Natural killer cell (primary cell): ENCODE measurements around the gene SELENOO. TPM values are rescaled to one million over a fixed set of nuclear protein-coding genes. Genes with fewer than 3 reads are reported as not detected.

Experiments
- ATAC-seq, 3 donors: fragments of 150-1000 bp in 2 of 3; fragments of 200-7000 bp in 1 of 3; cut with Tn5 transposase; 1 replicate in 1 of 3; 2 replicates in 2 of 3; pipeline ENCODE4 v1.10.0; 2021; ENCODE audit warnings: mild to moderate bottlenecking in 2 of 3, moderate library complexity in 2 of 3
- DNase-seq, 2 donors: peaks; one replicate each; pipeline versions ENCODE4 v3.0.0 to v3.0.0-alpha.2; 2013 to 2021; ENCODE audit warnings: mixed read lengths in 1 of 2
- H3K27ac ChIP-seq: one replicate; pipeline ENCODE4 v1.5.1; 2013; ENCODE audit warnings: mild to moderate bottlenecking, low read length
- H3K27me3 ChIP-seq: one replicate; pipeline ENCODE4 v1.6.1; 2013; ENCODE audit warnings: low read length; ENCODE audit not compliant: control insufficient read depth, insufficient read depth
- H3K36me3 ChIP-seq: one replicate; pipeline ENCODE4 v1.6.1; 2013; ENCODE audit warnings: low read length; ENCODE audit not compliant: control insufficient read depth, insufficient read depth
- H3K4me1 ChIP-seq: one replicate; pipeline ENCODE4 v1.6.1; 2013; ENCODE audit warnings: low read length; ENCODE audit not compliant: control insufficient read depth, insufficient read depth
- H3K4me3 ChIP-seq: one replicate; pipeline ENCODE4 v1.5.1; 2013; ENCODE audit warnings: low read length
- H3K9me3 ChIP-seq: one replicate; pipeline ENCODE4 v1.6.1; 2013; ENCODE audit warnings: low read length; ENCODE audit not compliant: control insufficient read depth, insufficient read depth
- H3K27ac Mint-ChIP-seq, 2 donors: one replicate each; pipeline ENCODE4 v1.8.0; 2022; ENCODE audit warnings: mild to moderate bottlenecking in 2 of 2, mixed read lengths in 2 of 2, moderate library complexity in 1 of 2
- H3K27me3 Mint-ChIP-seq, 2 donors: one replicate each; pipeline ENCODE4 v1.8.0; 2022; ENCODE audit warnings: low read depth in 2 of 2, mixed read lengths in 2 of 2
- H3K36me3 Mint-ChIP-seq: one replicate; pipeline ENCODE4 v1.8.0; 2022; ENCODE audit warnings: mixed read lengths
- H3K4me1 Mint-ChIP-seq, 2 donors: one replicate each; pipeline ENCODE4 v1.8.0; 2022; ENCODE audit warnings: mixed read lengths in 2 of 2
- H3K4me3 Mint-ChIP-seq: one replicate; pipeline ENCODE4 v1.8.0; 2022; ENCODE audit warnings: mild to moderate bottlenecking, moderate library complexity, mixed read lengths
- H3K9me3 Mint-ChIP-seq, 2 donors: one replicate each; pipeline ENCODE4 v1.8.0; 2022; ENCODE audit warnings: mixed read lengths in 2 of 2
- WGBS: methylation state at CpG from one replicate; pipeline ENCODE4 v1.1.7; 2013; ENCODE audit warnings: missing lambda C conversion rate; ENCODE audit not compliant: insufficient coverage; 5-methylcytosine and 5-hydroxymethylcytosine counted together
- intact Hi-C: fragments of 100-400 bp; cut with micrococcal nuclease; formaldehyde crosslinking; loops from one replicate; pipeline ENCODE4 v1.14.2; 2022
- total RNA-seq, 4 donors: library from RNA; stranded (reverse); fragments of 120-200 nt in 1 of 4; gene quantifications; one replicate each; pipeline versions ENCODE4 v1.2.3 to v1.2.4, GENCODE V29; 2013 to 2022
- TF ChIP-seq, protein P1 (sequence below): fragments of 200-600 bp; IDR thresholded peaks from one replicate; pipeline ENCODE4 v1.8.0; 2022; ENCODE audit warnings: antibody characterized with exemption

The SELENOO gene
- total RNA-seq, 3 donors from 2014 or later (not counting 1 experiment from before 2014, with no cell fraction given), result 37.3 to 45.2 (median 37.6) TPM

DNA sequence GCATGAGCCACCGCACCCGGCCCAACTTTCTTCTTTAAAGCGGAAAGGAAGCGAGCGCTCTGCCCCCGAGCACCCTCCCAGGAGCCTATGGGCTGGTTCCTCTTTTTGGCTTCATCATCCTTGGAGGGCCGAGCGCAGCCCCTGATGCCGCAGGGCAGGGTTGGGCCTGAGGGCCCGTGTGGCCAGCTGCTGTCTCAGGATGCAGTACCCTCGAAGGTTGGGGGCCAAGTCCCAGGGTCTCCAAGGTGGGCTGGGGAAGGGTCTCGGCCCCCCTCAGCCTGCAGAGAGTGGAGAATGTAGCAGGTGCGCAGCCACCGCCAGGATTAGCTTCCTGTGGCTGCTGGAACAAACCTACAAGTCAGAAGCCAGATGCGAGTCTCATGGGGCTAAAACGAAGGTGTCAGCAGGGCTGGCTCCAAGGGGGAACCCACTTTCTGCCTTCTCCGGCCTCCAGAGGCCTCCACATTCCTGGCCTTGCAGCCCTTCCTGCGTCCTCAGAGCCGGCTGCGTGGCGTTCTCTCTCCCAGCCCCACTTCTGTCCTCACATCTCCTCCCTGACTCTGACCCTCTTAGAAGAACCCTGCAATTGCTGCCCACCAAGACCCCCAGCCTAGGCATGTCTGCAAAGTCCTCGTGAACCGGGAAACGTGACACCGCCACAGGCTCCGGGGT, 27.4 kb upstream of the SELENOO start:
- Histone ChIP-seq H3K27ac (no peak overlapping the region), H3K4me1 (peaks cover 5% of the 10 kb centered on the region), H3K36me3 (no peaks in the 10 kb centered on the region), H3K27me3 (peaks cover 17% of the 10 kb centered on the region), H3K9me3 (no peaks in the 10 kb centered on the region), H3K4me3 (no peak overlapping the region)
- Mint-ChIP-seq H3K27ac (no peak overlapping the region), H3K4me3 (peak overlapping the region; percentile 63), H3K4me1 (peaks cover 0 to 14% of the 10 kb centered on the region in 2 donors), H3K9me3 (no peaks in the 10 kb centered on the region), H3K36me3 (no peaks in the 10 kb centered on the region), H3K27me3 (peaks cover 15 to 26% of the 10 kb centered on the region in 2 donors)
- intact Hi-C loops, result no loop called here
- TF ChIP-seq, protein P1, sequence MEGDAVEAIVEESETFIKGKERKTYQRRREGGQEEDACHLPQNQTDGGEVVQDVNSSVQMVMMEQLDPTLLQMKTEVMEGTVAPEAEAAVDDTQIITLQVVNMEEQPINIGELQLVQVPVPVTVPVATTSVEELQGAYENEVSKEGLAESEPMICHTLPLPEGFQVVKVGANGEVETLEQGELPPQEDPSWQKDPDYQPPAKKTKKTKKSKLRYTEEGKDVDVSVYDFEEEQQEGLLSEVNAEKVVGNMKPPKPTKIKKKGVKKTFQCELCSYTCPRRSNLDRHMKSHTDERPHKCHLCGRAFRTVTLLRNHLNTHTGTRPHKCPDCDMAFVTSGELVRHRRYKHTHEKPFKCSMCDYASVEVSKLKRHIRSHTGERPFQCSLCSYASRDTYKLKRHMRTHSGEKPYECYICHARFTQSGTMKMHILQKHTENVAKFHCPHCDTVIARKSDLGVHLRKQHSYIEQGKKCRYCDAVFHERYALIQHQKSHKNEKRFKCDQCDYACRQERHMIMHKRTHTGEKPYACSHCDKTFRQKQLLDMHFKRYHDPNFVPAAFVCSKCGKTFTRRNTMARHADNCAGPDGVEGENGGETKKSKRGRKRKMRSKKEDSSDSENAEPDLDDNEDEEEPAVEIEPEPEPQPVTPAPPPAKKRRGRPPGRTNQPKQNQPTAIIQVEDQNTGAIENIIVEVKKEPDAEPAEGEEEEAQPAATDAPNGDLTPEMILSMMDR, result no peak
- WGBS, result 37% methylated on average over 26 of the region's 26 CpGs
- DNase-seq, result no peak
- no peak for ATAC-seq

DNA sequence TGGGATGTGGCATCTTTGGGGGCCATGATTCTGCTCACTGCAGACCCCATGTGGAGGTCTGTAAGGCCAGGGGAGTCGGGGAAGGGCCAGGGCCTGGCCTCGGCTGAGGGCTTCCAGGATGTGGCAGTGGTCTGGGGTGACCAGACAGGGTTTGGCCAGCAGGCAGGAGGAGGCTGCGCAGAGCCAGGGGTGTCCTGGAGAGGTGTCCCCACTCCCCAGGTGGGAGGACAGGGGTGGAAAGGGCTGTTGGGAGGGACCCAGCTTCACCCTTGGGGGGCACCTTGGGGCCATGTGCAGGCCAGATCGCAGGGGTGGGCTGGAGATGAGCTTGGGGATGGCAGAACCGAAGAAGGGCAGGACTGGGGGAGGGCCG, 26.8 kb upstream of the SELENOO start:
- H3K4me1 ChIP-seq, result peaks cover 5% of the 10 kb centered on the region

DNA sequence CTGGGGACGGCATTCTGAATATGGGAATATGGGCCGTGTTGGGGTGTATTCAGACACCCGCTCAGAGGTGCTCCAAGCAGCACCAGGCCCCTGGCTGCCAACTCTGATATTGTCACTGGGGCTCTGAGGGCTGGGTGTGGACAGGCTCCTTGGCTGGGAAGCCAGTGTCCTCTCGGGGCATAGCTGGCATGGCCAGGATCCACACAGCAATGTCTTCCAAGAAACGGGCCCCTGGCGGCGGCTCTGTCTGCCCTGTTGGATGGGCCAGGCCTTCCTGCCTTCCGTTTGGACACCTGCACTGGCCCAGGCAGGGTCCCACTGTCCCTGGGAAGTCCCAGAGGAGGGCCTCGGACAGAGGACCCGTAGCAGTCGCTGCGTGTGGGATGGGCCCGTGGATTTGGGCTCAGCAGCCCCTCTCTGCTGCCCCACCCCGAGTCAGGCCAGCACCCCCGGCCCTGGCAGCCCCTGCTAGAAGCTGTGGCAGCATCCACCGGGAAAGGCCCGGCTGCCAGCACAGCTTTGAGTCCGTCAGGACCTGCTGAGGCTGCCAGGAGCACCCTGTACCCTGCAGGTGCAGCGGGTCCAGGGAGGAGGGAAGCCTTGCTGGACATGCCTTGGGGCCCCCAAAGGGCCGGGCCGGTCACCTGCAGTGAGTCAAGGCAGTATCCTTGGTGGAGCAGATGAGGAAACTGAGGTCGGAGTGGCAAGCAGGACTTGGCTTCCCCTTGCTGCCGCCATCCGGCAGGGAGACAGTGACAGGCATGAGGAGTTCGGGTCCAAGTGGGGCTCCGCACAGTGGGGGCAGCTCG, 26.2 kb upstream of the SELENOO start:
- ATAC-seq (no peak), DNase-seq (no peak)
- Histone ChIP-seq H3K9me3 (no peaks in the 10 kb centered on the region), H3K4me1 (peaks cover 7% of the 10 kb centered on the region), H3K36me3 (no peaks in the 10 kb centered on the region), H3K27me3 (peaks cover 11% of the 10 kb centered on the region), H3K4me3 (no peak overlapping the region), H3K27ac (no peak overlapping the region)
- Mint-ChIP-seq H3K27ac (no peak overlapping the region), H3K27me3 (peaks cover 6 to 18% of the 10 kb centered on the region in 2 donors), H3K4me3 (no peak overlapping the region), H3K9me3 (no peaks in the 10 kb centered on the region), H3K4me1 (peaks cover 2 to 8% of the 10 kb centered on the region in 2 donors), H3K36me3 (no peaks in the 10 kb centered on the region)
- TF ChIP-seq, protein P1, result no peak
- 90% methylated on average over 27 of the region's 27 CpGs for WGBS
- intact Hi-C loops, result no loop called here

More for the DNA sequence above, 26.8 kb upstream of the SELENOO start:
- H3K27ac ChIP-seq, result no peak overlapping the region
- Mint-ChIP-seq H3K4me3 (no peak overlapping the region), H3K27ac (no peak overlapping the region), H3K36me3 (no peaks in the 10 kb centered on the region), H3K27me3 (peaks cover 10 to 21% of the 10 kb centered on the region in 2 donors), H3K9me3 (no peaks in the 10 kb centered on the region), H3K4me1 (peaks cover 0 to 11% of the 10 kb centered on the region in 2 donors)
- no peaks in the 10 kb centered on the region for H3K36me3 ChIP-seq
- intact Hi-C loops, result no loop called here
- H3K27me3 ChIP-seq, result peaks cover 15% of the 10 kb centered on the region
- no peak overlapping the region for H3K4me3 ChIP-seq
- ATAC-seq (no peak), DNase-seq (no peak)
- no peaks in the 10 kb centered on the region for H3K9me3 ChIP-seq
- WGBS, result 88% methylated on average over 6 of the region's 6 CpGs
- TF ChIP-seq, protein P1, result no peak
